ENCODE results near the gene DNAJC3. TPM values are rescaled to one million over a fixed set of nuclear protein-coding genes. Genes with fewer than 3 reads are reported as not detected.

DNAJC3 gene
- total and polyA plus RNA-seq, 2 of the 8 experiments (the other 6 are each of a cell fraction or from before 2014, with no cell fraction given) = 4.3 to 24.1 TPM

DNA sequence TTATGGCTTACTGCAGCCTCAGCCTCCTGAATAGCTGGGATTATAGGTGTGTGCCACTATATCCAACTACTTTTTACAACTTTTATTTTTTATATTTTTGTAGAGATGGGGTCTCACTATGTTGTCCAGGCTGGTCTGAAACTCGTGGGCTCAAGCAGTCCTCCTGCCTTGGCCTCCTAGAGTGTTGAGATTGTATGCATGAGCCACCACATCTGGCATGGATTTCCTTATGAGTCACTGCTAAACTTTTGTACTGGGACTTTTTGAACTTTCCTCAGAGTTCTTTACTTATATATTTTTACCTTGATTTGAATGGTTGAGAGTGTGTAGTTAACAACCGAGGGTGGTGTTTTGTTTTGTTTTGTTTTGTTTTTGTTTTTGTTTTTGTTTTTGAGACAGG lies 33.4 kb downstream of the DNAJC3 start (continued):
- TF ChIP-seq, protein P1, sequence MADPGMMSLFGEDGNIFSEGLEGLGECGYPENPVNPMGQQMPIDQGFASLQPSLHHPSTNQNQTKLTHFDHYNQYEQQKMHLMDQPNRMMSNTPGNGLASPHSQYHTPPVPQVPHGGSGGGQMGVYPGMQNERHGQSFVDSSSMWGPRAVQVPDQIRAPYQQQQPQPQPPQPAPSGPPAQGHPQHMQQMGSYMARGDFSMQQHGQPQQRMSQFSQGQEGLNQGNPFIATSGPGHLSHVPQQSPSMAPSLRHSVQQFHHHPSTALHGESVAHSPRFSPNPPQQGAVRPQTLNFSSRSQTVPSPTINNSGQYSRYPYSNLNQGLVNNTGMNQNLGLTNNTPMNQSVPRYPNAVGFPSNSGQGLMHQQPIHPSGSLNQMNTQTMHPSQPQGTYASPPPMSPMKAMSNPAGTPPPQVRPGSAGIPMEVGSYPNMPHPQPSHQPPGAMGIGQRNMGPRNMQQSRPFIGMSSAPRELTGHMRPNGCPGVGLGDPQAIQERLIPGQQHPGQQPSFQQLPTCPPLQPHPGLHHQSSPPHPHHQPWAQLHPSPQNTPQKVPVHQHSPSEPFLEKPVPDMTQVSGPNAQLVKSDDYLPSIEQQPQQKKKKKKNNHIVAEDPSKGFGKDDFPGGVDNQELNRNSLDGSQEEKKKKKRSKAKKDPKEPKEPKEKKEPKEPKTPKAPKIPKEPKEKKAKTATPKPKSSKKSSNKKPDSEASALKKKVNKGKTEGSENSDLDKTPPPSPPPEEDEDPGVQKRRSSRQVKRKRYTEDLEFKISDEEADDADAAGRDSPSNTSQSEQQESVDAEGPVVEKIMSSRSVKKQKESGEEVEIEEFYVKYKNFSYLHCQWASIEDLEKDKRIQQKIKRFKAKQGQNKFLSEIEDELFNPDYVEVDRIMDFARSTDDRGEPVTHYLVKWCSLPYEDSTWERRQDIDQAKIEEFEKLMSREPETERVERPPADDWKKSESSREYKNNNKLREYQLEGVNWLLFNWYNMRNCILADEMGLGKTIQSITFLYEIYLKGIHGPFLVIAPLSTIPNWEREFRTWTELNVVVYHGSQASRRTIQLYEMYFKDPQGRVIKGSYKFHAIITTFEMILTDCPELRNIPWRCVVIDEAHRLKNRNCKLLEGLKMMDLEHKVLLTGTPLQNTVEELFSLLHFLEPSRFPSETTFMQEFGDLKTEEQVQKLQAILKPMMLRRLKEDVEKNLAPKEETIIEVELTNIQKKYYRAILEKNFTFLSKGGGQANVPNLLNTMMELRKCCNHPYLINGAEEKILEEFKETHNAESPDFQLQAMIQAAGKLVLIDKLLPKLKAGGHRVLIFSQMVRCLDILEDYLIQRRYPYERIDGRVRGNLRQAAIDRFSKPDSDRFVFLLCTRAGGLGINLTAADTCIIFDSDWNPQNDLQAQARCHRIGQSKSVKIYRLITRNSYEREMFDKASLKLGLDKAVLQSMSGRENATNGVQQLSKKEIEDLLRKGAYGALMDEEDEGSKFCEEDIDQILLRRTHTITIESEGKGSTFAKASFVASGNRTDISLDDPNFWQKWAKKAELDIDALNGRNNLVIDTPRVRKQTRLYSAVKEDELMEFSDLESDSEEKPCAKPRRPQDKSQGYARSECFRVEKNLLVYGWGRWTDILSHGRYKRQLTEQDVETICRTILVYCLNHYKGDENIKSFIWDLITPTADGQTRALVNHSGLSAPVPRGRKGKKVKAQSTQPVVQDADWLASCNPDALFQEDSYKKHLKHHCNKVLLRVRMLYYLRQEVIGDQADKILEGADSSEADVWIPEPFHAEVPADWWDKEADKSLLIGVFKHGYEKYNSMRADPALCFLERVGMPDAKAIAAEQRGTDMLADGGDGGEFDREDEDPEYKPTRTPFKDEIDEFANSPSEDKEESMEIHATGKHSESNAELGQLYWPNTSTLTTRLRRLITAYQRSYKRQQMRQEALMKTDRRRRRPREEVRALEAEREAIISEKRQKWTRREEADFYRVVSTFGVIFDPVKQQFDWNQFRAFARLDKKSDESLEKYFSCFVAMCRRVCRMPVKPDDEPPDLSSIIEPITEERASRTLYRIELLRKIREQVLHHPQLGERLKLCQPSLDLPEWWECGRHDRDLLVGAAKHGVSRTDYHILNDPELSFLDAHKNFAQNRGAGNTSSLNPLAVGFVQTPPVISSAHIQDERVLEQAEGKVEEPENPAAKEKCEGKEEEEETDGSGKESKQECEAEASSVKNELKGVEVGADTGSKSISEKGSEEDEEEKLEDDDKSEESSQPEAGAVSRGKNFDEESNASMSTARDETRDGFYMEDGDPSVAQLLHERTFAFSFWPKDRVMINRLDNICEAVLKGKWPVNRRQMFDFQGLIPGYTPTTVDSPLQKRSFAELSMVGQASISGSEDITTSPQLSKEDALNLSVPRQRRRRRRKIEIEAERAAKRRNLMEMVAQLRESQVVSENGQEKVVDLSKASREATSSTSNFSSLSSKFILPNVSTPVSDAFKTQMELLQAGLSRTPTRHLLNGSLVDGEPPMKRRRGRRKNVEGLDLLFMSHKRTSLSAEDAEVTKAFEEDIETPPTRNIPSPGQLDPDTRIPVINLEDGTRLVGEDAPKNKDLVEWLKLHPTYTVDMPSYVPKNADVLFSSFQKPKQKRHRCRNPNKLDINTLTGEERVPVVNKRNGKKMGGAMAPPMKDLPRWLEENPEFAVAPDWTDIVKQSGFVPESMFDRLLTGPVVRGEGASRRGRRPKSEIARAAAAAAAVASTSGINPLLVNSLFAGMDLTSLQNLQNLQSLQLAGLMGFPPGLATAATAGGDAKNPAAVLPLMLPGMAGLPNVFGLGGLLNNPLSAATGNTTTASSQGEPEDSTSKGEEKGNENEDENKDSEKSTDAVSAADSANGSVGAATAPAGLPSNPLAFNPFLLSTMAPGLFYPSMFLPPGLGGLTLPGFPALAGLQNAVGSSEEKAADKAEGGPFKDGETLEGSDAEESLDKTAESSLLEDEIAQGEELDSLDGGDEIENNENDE (IDR thresholded peaks at IDR 0.05; ENCODE audit: insufficient replicate concordance, low read length) = no peak
- TF ChIP-seq SP1 (IDR thresholded peaks at IDR 0.05; ENCODE audit: low read depth, low read length) (no peak), KDM1A (IDR thresholded peaks at IDR 0.05; ENCODE audit: borderline replicate concordance, low read length) (no peak), TCF12 (IDR thresholded peaks at IDR 0.05; ENCODE audit: low read depth, low read length) (no peak), CTBP2 (IDR thresholded peaks at IDR 0.05; ENCODE audit: borderline replicate concordance, insufficient read depth, insufficient read length, low read length) (no peak), SIX5 (IDR thresholded peaks at IDR 0.05; ENCODE audit: low read depth, low read length) (no peak)
- TF ChIP-seq, protein P2, sequence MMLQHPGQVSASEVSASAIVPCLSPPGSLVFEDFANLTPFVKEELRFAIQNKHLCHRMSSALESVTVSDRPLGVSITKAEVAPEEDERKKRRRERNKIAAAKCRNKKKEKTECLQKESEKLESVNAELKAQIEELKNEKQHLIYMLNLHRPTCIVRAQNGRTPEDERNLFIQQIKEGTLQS (IDR thresholded peaks at IDR 0.05; ENCODE audit: insufficient read depth, low read depth, low read length) = no peak
- TF ChIP-seq, protein P3, sequence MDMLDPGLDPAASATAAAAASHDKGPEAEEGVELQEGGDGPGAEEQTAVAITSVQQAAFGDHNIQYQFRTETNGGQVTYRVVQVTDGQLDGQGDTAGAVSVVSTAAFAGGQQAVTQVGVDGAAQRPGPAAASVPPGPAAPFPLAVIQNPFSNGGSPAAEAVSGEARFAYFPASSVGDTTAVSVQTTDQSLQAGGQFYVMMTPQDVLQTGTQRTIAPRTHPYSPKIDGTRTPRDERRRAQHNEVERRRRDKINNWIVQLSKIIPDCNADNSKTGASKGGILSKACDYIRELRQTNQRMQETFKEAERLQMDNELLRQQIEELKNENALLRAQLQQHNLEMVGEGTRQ (IDR thresholded peaks at IDR 0.05; ENCODE audit: low read length) = no peak
- TF ChIP-seq, protein P4, sequence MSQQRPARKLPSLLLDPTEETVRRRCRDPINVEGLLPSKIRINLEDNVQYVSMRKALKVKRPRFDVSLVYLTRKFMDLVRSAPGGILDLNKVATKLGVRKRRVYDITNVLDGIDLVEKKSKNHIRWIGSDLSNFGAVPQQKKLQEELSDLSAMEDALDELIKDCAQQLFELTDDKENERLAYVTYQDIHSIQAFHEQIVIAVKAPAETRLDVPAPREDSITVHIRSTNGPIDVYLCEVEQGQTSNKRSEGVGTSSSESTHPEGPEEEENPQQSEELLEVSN (IDR thresholded peaks at IDR 0.05) = no peak
